Mesendoderm (in vitro differentiated cells): ENCODE measurements around the gene TRMT112.
A peak's percentile ranks its signal among the peaks of the same experiment; 100 is the strongest.

Experiments used
- DNase-seq: peaks from one replicate; pipeline ENCODE4 v3.0.0; 2013
- H2AK5ac ChIP-seq: 2 replicates; pipeline ENCODE4 v1.6.1; 2013; ENCODE audit warnings: low read length, inconsistent platforms
- H2BK120ac ChIP-seq: 2 replicates; pipeline ENCODE4 v1.6.1; 2013; ENCODE audit warnings: low read depth, mild to moderate bottlenecking, low read length, moderate library complexity, mixed read lengths
- H2BK15ac ChIP-seq: replicated peaks from 2 replicates; pipeline ENCODE4 v1.6.1; 2013; ENCODE audit warnings: low read depth, mild to moderate bottlenecking, moderate library complexity
- H2BK5ac ChIP-seq: 2 replicates; pipeline ENCODE4 v1.6.1; 2013; ENCODE audit warnings: low read length, inconsistent platforms
- H3K18ac ChIP-seq: 2 replicates; pipeline ENCODE4 v1.6.1; 2013; ENCODE audit warnings: mild to moderate bottlenecking, low read length, mixed read lengths
- H3K23ac ChIP-seq: one replicate; pipeline ENCODE4 v1.6.1; 2013; ENCODE audit warnings: low read length
- H3K27ac ChIP-seq: 2 replicates; pipeline ENCODE4 v1.5.1; 2013; ENCODE audit warnings: low read depth, mild to moderate bottlenecking, inconsistent platforms, low read length, moderate library complexity
- H3K27me3 ChIP-seq: 2 replicates; pipeline ENCODE4 v1.6.1; 2013; ENCODE audit warnings: low read length, control low read depth, mild to moderate bottlenecking, inconsistent platforms; ENCODE audit not compliant: insufficient read depth, poor library complexity
- H3K36me3 ChIP-seq: 2 replicates; pipeline ENCODE4 v1.6.1; 2013; ENCODE audit warnings: low read length, inconsistent platforms; ENCODE audit not compliant: control insufficient read depth, insufficient read depth
- H3K4ac ChIP-seq: one replicate; pipeline ENCODE4 v1.6.1; 2013; ENCODE audit warnings: low read depth, mild to moderate bottlenecking, low read length, moderate library complexity
- H3K4me1 ChIP-seq: 2 replicates; pipeline ENCODE4 v1.6.1; 2013; ENCODE audit warnings: low read depth, low read length, inconsistent platforms; ENCODE audit not compliant: control insufficient read depth
- H3K4me2 ChIP-seq: 2 replicates; pipeline ENCODE4 v1.6.1; 2013; ENCODE audit warnings: low read length
- H3K4me3 ChIP-seq: 2 replicates; pipeline ENCODE4 v1.5.1; 2013; ENCODE audit warnings: mild to moderate bottlenecking, low read length
- H3K56ac ChIP-seq: one replicate; pipeline ENCODE4 v1.6.1; 2013; ENCODE audit warnings: low read length
- H3K79me1 ChIP-seq: 2 replicates; pipeline ENCODE4 v1.6.1; 2013; ENCODE audit warnings: low read length, inconsistent platforms
- H3K79me2 ChIP-seq: 2 replicates; pipeline ENCODE4 v1.6.1; 2013; ENCODE audit warnings: mild to moderate bottlenecking, low read length; ENCODE audit not compliant: control insufficient read depth, insufficient read depth
- H3K9ac ChIP-seq: 2 replicates; pipeline ENCODE4 v1.6.1; 2013; ENCODE audit warnings: low read length, inconsistent platforms
- H4K5ac ChIP-seq: one replicate; pipeline ENCODE4 v1.6.1; 2013; ENCODE audit warnings: low read length
- H4K8ac ChIP-seq: one replicate; pipeline ENCODE4 v1.6.1; 2013; ENCODE audit warnings: low read depth, mild to moderate bottlenecking, control low read depth, low read length, moderate library complexity
- WGBS: extraction: QIAGEN DNeasy Blood & Tissue Kit; methylation state at CpG from one replicate; pipeline ENCODE4 v1.1.7; 2013; ENCODE audit warnings: low lambda C conversion rate, missing lambda C conversion rate; ENCODE audit not compliant: insufficient coverage; ENCODE audit errors: extremely low coverage; 5-methylcytosine and 5-hydroxymethylcytosine counted together

TRMT112 gene

DNA sequence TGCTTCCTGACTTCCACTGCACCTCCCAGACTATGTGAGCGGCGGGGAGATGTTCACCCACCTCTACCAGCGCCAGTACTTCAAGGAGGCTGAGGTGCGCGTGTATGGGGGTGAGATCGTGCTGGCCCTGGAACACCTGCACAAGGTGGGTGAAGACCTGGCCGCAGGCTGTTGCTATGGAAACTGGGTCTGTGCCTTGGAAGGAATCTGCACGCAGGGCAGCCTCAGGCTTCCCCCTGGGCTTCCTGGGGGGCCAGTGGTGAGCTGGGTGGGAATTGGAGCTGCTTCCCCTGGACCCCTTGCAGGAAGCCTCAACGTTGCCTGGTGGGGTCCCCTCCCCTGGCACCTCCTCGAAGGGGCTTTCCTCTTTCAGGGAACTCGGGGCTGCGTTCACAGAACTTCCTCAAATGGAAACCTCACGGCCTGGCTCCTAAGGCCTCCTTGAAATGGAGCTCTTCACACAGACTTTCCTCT, 43.1 kb upstream of the TRMT112 start:
- no peak for DNase-seq
- H2AK5ac ChIP-seq: no peak overlapping the region
- H4K5ac ChIP-seq: no peak overlapping the region
- H4K8ac ChIP-seq: no peak overlapping the region
- H3K79me1 ChIP-seq: peaks cover 4% of the 10 kb centered on the region
- H3K9ac ChIP-seq: no peak overlapping the region
- no peak overlapping the region for H3K56ac ChIP-seq
- no peaks in the 10 kb centered on the region for H3K27me3 ChIP-seq
- H2BK120ac ChIP-seq: no peak overlapping the region
- no peak overlapping the region for H2BK5ac ChIP-seq
- H3K27ac ChIP-seq: no peak overlapping the region
- no peak overlapping the region for H3K4me3 ChIP-seq
- H3K4ac ChIP-seq: no peak overlapping the region
- no peak overlapping the region for H3K18ac ChIP-seq
- H3K4me2 ChIP-seq: no peak overlapping the region
- WGBS: no CpG with 5 or more reads among the region's 13 CpGs
- no peaks in the 10 kb centered on the region for H3K79me2 ChIP-seq
- no peak overlapping the region for H3K23ac ChIP-seq
- H2BK15ac ChIP-seq: no peak overlapping the region
- H3K4me1 ChIP-seq: peaks cover 9% of the 10 kb centered on the region
- no peaks in the 10 kb centered on the region for H3K36me3 ChIP-seq

- H3K4me1 ChIP-seq: peaks cover 10% of the 10 kb centered on the region
- no peak overlapping the region for H3K27ac ChIP-seq
- WGBS: no CpG with 5 or more reads among the region's 38 CpGs
These were observed 42.5 kb upstream of the TRMT112 start for GRCh38 chr11:64359712-64360445.

GRCh38 chr11:64358907-64359711, 41.8 kb upstream of the TRMT112 start, which contains the start of gene RPS6KA4:
Gene RPS6KA4 (plus strand): TSS chr11:64359162. CDS start chr11:64359236, 74 bp downstream.
- no CpG with 5 or more reads among the region's 70 CpGs for WGBS
- no peaks in the 10 kb centered on the region for H3K79me2 ChIP-seq
- H2BK120ac ChIP-seq: no peak within 1 kb of the TSS
- H3K4me2 ChIP-seq: peak within 1 kb of the TSS; percentile 86
- no peak within 1 kb of the TSS for H4K8ac ChIP-seq
- H4K5ac ChIP-seq: no peak within 1 kb of the TSS
- no peaks in the 10 kb centered on the region for H3K36me3 ChIP-seq
- no peak within 1 kb of the TSS for H2AK5ac ChIP-seq
- peak within 1 kb of the TSS; percentile 41 for H3K18ac ChIP-seq
- H3K79me1 ChIP-seq: peaks cover 4% of the 10 kb centered on the region
- peak within 1 kb of the TSS; percentile 83 for H2BK5ac ChIP-seq
- peak within 1 kb of the TSS; percentile 92 for H3K9ac ChIP-seq
- peak within 1 kb of the TSS; percentile 81 for H3K4me3 ChIP-seq
- H3K4me1 ChIP-seq: peaks cover 10% of the 10 kb centered on the region
- peak; percentile 74 for DNase-seq
- no peaks in the 10 kb centered on the region for H3K27me3 ChIP-seq
- no peak within 1 kb of the TSS for H2BK15ac ChIP-seq
- peak within 1 kb of the TSS; percentile 98 for H3K56ac ChIP-seq
- H3K23ac ChIP-seq: peak within 1 kb of the TSS; percentile 94
- peak within 1 kb of the TSS; percentile 48 for H3K27ac ChIP-seq
- peak within 1 kb of the TSS; percentile 26 for H3K4ac ChIP-seq

More at GRCh38 chr11:64359712-64360445, 42.5 kb upstream of the TRMT112 start:
- Histone ChIP-seq H3K79me2 (no peaks in the 10 kb centered on the region), H3K27me3 (no peaks in the 10 kb centered on the region), H3K18ac (no peak overlapping the region), H4K8ac (no peak overlapping the region), H2BK15ac (no peak overlapping the region), H3K4me3 (peak overlapping the region; percentile 81), H2AK5ac (no peak overlapping the region), H2BK120ac (no peak overlapping the region), H2BK5ac (no peak overlapping the region), H4K5ac (no peak overlapping the region), H3K9ac (peak overlapping the region; percentile 92), H3K23ac (no peak overlapping the region), H3K56ac (no peak overlapping the region), H3K36me3 (no peaks in the 10 kb centered on the region), H3K79me1 (peaks cover 4% of the 10 kb centered on the region), H3K4me2 (peak overlapping the region; percentile 86), H3K4ac (no peak overlapping the region)
- no peak for DNase-seq

DNA sequence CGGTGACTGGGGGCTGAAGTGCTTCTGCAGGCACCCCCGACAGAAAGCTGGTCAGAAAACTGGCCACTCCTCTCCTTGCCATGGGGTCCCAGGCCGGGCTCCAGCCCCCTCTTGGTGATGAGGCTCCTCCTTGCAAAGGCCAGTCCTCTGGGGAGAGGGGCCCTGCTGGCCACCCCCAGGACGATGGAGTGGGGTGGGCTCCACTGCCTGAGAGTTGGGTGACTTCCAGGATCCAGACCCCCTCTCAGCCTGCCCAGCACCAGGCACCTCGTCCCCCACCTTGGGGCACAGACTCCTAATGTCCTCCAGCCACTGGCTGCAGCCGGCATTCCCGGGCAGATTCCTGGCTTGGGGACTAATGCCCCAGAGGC, 41.2 kb upstream of the TRMT112 start:
- no peak overlapping the region for H4K8ac ChIP-seq
- peak overlapping the region; percentile 92 for H3K9ac ChIP-seq
- WGBS: no CpG with 5 or more reads among the region's 7 CpGs
- peak overlapping the region; percentile 85 for H3K56ac ChIP-seq
- peaks cover 4% of the 10 kb centered on the region for H3K79me1 ChIP-seq
- peak overlapping the region; percentile 14 for H3K4me2 ChIP-seq
- DNase-seq: no peak
- H3K4me1 ChIP-seq: peaks cover 10% of the 10 kb centered on the region
- H2BK120ac ChIP-seq: no peak overlapping the region
- peak overlapping the region; percentile 41 for H3K18ac ChIP-seq
- no peaks in the 10 kb centered on the region for H3K36me3 ChIP-seq
- no peak overlapping the region for H2BK15ac ChIP-seq
- no peak overlapping the region for H3K4me3 ChIP-seq
- peak overlapping the region; percentile 48 for H3K27ac ChIP-seq
- no peaks in the 10 kb centered on the region for H3K79me2 ChIP-seq
- no peaks in the 10 kb centered on the region for H3K27me3 ChIP-seq
- H3K23ac ChIP-seq: no peak overlapping the region
- H2AK5ac ChIP-seq: no peak overlapping the region
- H3K4ac ChIP-seq: no peak overlapping the region
- no peak overlapping the region for H2BK5ac ChIP-seq
- H4K5ac ChIP-seq: no peak overlapping the region

GRCh38 chr11:64357904-64358535, 40.7 kb upstream of the TRMT112 start:
- H3K4me3 ChIP-seq: no peak overlapping the region
- WGBS: no CpG with 5 or more reads among the region's 13 CpGs
- no peak overlapping the region for H3K4ac ChIP-seq
- H3K79me1 ChIP-seq: peaks cover 4% of the 10 kb centered on the region
- no peak overlapping the region for H3K27ac ChIP-seq
- H2AK5ac ChIP-seq: no peak overlapping the region
- no peak overlapping the region for H3K4me2 ChIP-seq
- H4K8ac ChIP-seq: no peak overlapping the region
- no peak overlapping the region for H2BK15ac ChIP-seq
- H2BK120ac ChIP-seq: no peak overlapping the region
- peak overlapping the region; percentile 85 for H3K56ac ChIP-seq
- peak overlapping the region; percentile 92 for H3K9ac ChIP-seq
- no peaks in the 10 kb centered on the region for H3K27me3 ChIP-seq
- peaks cover 10% of the 10 kb centered on the region for H3K4me1 ChIP-seq
- no peak overlapping the region for H4K5ac ChIP-seq
- H3K18ac ChIP-seq: no peak overlapping the region
- no peak for DNase-seq
- no peaks in the 10 kb centered on the region for H3K79me2 ChIP-seq
- H2BK5ac ChIP-seq: no peak overlapping the region
- H3K23ac ChIP-seq: no peak overlapping the region
- no peaks in the 10 kb centered on the region for H3K36me3 ChIP-seq
